Upper lobe of left lung (tissue), 6 donors: Measurements from ENCODE around the gene FILIP1L. TPM values are rescaled to one million over a fixed set of nuclear protein-coding genes. Genes with fewer than 3 reads are reported as not detected.

Experiments
- ATAC-seq, 2 donors: fragments of 200-7000 bp; cut with Tn5 transposase; one replicate each; pipeline ENCODE4 v1.9.1; 2022; ENCODE audit warnings: mild to moderate bottlenecking in 2 of 2, moderate library complexity in 2 of 2; ENCODE audit not compliant: low FRiP score in 2 of 2
- DNase-seq, 2 donors: peaks; one replicate each; pipeline ENCODE4 v3.0.0-alpha.2; 2019 to 2020
- H3K27ac ChIP-seq, 4 donors: fragments of 200-600 bp; sonication (generic); one replicate each; pipeline ENCODE4 v1.5.1; 2016 to 2019
- H3K27me3 ChIP-seq, 4 donors: fragments of 200-600 bp; sonication (generic); one replicate each; pipeline ENCODE4 v1.5.1; 2017 to 2019
- H3K36me3 ChIP-seq, 4 donors: fragments of 200-600 bp; sonication (generic); one replicate each; pipeline ENCODE4 v1.5.1; 2016 to 2019
- H3K4me1 ChIP-seq, 4 donors: fragments of 200-600 bp; sonication (generic); one replicate each; pipeline ENCODE4 v1.5.1; 2018 to 2019
- H3K4me3 ChIP-seq, 4 donors: fragments of 200-600 bp; sonication (generic); one replicate each; pipeline ENCODE4 v1.5.1; 2017 to 2019; ENCODE audit warnings: mild to moderate bottlenecking in 2 of 4, moderate library complexity in 1 of 4
- H3K9me3 ChIP-seq, 4 donors: fragments of 200-600 bp; sonication (generic); one replicate each; pipeline ENCODE4 v1.5.1; 2018 to 2019
- CTCF ChIP-seq, 6 experiments: fragments of 450-650 bp in 4 of 6; fragments of 200-600 bp in 2 of 6; sonication (generic) in 2 of 6; IDR thresholded peaks; one replicate each; pipeline ENCODE4 v1.5.1; 2016 to 2019; ENCODE audit warnings: antibody characterized with exemption in 6 of 6
- EP300 ChIP-seq, 4 donors: sonication (generic); formaldehyde crosslinking; IDR thresholded peaks; one replicate each; pipeline ENCODE4 v1.5.1; 2017; ENCODE audit warnings: antibody characterized with exemption in 4 of 4, control low read depth in 2 of 4
- POLR2A ChIP-seq, 4 donors: fragments of 450-650 bp; IDR thresholded peaks; one replicate each; pipeline ENCODE4 v1.5.1; 2016 to 2017; ENCODE audit warnings: antibody characterized with exemption in 4 of 4, mild to moderate bottlenecking in 2 of 4
- POLR2AphosphoS5 ChIP-seq, 2 donors: sonication (generic); formaldehyde crosslinking; IDR thresholded peaks; one replicate each; pipeline ENCODE4 v1.5.1; 2017; ENCODE audit warnings: antibody characterized with exemption in 2 of 2
- WGBS, 2 donors: methylation state at CpG; one replicate each; pipeline ENCODE4 v1.1.5; 2017 to 2018; 5-methylcytosine and 5-hydroxymethylcytosine counted together
- total RNA-seq, 6 donors: library from RNA; depleted of rRNA in 4 of 6; stranded (reverse); fragments of >200 nt in 4 of 6; gene quantifications; one replicate each; pipeline versions ENCODE4 v1.1.0 to v1.2.1, GENCODE V29; 2016 to 2021
- donor health status: DM: no; HTN: no; CAD: no; lungs with moderate emphysema.
- donor health status: DM: no; HTN: yes; CAD: no; lungs with severe emphysema.

FILIP1L gene
- total RNA-seq, 6 donors from 2014 or later: 19.4 to 38.2 (median 25.9) TPM

- H3K9me3 ChIP-seq: no peaks in the 10 kb centered on the region
- ATAC-seq: peak in 1 of 2 donors; percentile 63
Measured at GRCh38 chr3:99928771-99929744, 185.2 kb downstream of the FILIP1L start.

GRCh38 chr3:99927671-99928457 lies 186.4 kb downstream of the FILIP1L start:
- DNase-seq (no peak), ATAC-seq (no peak)
- TF ChIP-seq POLR2AphosphoS5 (IDR thresholded peaks at IDR 0.05) (no peak), POLR2A (IDR thresholded peaks at IDR 0.05) (no peak), CTCF (IDR thresholded peaks at IDR 0.05) (no peak)
- 76 to 81% methylated on average over 7 of the region's 7 CpGs for WGBS, 2 donors
- H3K4me3 ChIP-seq: no peak overlapping the region
- H3K27ac ChIP-seq: no peak overlapping the region
- no peaks in the 10 kb centered on the region for H3K36me3 ChIP-seq
- H3K9me3 ChIP-seq: no peaks in the 10 kb centered on the region
- no peaks in the 10 kb centered on the region for H3K27me3 ChIP-seq
- H3K4me1 ChIP-seq: peaks cover 0 to 18% (median 10%) of the 10 kb centered on the region in 4 donors

More at GRCh38 chr3:99928771-99929744, 185.2 kb downstream of the FILIP1L start:
- DNase-seq: no peak
- no peaks in the 10 kb centered on the region for H3K27me3 ChIP-seq
- H3K27ac ChIP-seq: no peak overlapping the region
- no peak overlapping the region for H3K4me3 ChIP-seq
- peaks cover 0 to 18% (median 10%) of the 10 kb centered on the region in 4 donors for H3K4me1 ChIP-seq
- 79 to 90% methylated on average over 7 of the region's 7 CpGs for WGBS, 2 donors
- no peak for TF ChIP-seq POLR2A (IDR thresholded peaks at IDR 0.05)
- TF ChIP-seq CTCF (IDR thresholded peaks at IDR 0.05): no peak
- TF ChIP-seq EP300 (IDR thresholded peaks at IDR 0.05): no peak
- TF ChIP-seq POLR2AphosphoS5 (IDR thresholded peaks at IDR 0.05): no peak
- no peaks in the 10 kb centered on the region for H3K36me3 ChIP-seq

- H3K4me1 ChIP-seq: peaks cover 7 to 21% (median 17%) of the 10 kb centered on the region in 4 donors
Measured at GRCh38 chr3:99925584-99926230, 188.6 kb downstream of the FILIP1L start.

GRCh38 chr3:99923873-99924272 lies 190.4 kb downstream of the FILIP1L start:
- Histone ChIP-seq H3K9me3 (no peaks in the 10 kb centered on the region), H3K36me3 (no peaks in the 10 kb centered on the region), H3K4me1 (peaks cover 20 to 39% (median 23%) of the 10 kb centered on the region in 4 donors), H3K27me3 (no peaks in the 10 kb centered on the region), H3K27ac (no peak overlapping the region), H3K4me3 (no peak overlapping the region)
- TF ChIP-seq CTCF (IDR thresholded peaks at IDR 0.05): no peak
- TF ChIP-seq EP300 (IDR thresholded peaks at IDR 0.05): no peak
- no peak for TF ChIP-seq POLR2AphosphoS5 (IDR thresholded peaks at IDR 0.05)
- no peak for TF ChIP-seq POLR2A (IDR thresholded peaks at IDR 0.05)
- DNase-seq (no peak), ATAC-seq (no peak)

More at GRCh38 chr3:99925584-99926230, 188.6 kb downstream of the FILIP1L start:
- TF ChIP-seq POLR2AphosphoS5 (IDR thresholded peaks at IDR 0.05): peak in 1 of 2 donors; percentile 64
- no peak for TF ChIP-seq EP300 (IDR thresholded peaks at IDR 0.05)
- TF ChIP-seq POLR2A (IDR thresholded peaks at IDR 0.05): peak in 1 of 4 donors; percentile 43
- H3K27ac ChIP-seq: peak overlapping the region in 2 of 4 donors; percentile 21 to 28
- DNase-seq (peak in 1 of 2 donors; percentile 89), ATAC-seq (peak; percentile 65 to 79)
- H3K4me3 ChIP-seq: no peak overlapping the region
- H3K9me3 ChIP-seq: no peaks in the 10 kb centered on the region
- H3K36me3 ChIP-seq: no peaks in the 10 kb centered on the region
- 53 to 59% methylated on average over 4 of the region's 4 CpGs for WGBS, 2 donors
- H3K27me3 ChIP-seq: no peaks in the 10 kb centered on the region
